Measurements from ENCODE around the gene NOXA1.

The NOXA1 gene

DNA sequence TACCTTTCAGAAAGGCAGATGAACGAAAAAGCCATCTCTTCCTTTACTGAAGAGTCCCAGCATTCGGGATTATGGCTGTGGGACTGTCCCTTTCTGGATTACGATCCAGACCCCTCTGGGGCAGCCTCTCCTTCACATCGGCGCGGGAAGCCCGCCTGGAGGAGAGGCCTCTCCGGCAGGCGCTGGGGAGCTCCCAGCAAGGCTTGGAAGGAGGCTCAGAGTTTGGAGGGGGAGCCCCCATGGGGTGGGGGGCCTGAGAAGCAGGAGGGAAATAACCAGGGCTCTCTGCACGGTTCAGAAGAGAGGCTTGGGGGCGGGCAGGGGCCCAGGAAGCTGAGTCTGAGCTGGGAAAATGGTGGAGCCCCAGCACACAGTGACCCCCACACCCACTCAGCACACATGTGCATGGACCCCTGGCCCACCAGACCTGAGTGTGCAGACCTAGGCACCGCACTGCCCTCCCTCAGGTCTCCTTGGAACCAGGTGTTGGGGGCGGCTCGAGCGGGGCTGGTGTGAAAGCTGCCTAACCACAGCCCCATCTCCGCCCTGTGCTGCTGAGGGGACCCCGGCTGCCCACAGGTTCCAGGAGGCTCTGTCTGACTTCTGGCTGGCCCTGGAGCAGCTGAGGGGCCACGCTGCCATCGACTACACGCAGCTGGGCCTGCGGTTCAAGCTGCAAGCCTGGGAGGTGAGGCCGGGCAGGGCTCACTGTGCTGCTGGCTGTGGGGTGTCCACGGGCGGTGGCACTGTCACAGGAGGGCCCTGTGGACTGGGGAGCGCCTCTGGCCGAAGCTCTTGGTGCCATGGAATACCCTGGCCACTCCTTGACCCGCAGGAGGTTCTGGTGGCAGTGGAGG, 4.5 kb downstream of the NOXA1 start:
- no peak for FAIRE-seq
- DNase-seq (ENCODE audit: insufficient read length, low spot score): no peak
- TF ChIP-seq, protein P1, sequence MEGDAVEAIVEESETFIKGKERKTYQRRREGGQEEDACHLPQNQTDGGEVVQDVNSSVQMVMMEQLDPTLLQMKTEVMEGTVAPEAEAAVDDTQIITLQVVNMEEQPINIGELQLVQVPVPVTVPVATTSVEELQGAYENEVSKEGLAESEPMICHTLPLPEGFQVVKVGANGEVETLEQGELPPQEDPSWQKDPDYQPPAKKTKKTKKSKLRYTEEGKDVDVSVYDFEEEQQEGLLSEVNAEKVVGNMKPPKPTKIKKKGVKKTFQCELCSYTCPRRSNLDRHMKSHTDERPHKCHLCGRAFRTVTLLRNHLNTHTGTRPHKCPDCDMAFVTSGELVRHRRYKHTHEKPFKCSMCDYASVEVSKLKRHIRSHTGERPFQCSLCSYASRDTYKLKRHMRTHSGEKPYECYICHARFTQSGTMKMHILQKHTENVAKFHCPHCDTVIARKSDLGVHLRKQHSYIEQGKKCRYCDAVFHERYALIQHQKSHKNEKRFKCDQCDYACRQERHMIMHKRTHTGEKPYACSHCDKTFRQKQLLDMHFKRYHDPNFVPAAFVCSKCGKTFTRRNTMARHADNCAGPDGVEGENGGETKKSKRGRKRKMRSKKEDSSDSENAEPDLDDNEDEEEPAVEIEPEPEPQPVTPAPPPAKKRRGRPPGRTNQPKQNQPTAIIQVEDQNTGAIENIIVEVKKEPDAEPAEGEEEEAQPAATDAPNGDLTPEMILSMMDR (IDR thresholded peaks at IDR 0.05; ENCODE audit: insufficient read depth, missing control alignments): no peak

DNA sequence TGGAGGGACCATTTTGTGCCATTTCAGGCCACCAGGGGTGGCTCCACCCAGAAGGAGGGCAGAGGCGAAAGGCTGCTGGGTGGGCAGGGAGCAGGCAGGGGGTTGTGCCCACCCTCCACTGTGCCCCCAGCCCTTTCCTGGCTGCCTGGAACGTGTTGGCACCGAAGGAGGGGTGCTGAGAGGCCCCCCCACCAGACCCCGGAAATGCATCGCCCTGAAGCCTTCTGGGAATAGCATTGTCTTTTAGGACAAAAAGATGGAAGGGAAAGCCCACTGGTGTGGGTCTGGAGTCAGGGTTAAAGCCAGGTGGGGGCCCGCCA, 5.1 kb downstream of the NOXA1 start:
- FAIRE-seq: no peak
- DNase-seq (ENCODE audit: insufficient read length, low spot score): no peak
- TF ChIP-seq, protein P1 (IDR thresholded peaks at IDR 0.05; ENCODE audit: insufficient read depth, missing control alignments): no peak

DNA sequence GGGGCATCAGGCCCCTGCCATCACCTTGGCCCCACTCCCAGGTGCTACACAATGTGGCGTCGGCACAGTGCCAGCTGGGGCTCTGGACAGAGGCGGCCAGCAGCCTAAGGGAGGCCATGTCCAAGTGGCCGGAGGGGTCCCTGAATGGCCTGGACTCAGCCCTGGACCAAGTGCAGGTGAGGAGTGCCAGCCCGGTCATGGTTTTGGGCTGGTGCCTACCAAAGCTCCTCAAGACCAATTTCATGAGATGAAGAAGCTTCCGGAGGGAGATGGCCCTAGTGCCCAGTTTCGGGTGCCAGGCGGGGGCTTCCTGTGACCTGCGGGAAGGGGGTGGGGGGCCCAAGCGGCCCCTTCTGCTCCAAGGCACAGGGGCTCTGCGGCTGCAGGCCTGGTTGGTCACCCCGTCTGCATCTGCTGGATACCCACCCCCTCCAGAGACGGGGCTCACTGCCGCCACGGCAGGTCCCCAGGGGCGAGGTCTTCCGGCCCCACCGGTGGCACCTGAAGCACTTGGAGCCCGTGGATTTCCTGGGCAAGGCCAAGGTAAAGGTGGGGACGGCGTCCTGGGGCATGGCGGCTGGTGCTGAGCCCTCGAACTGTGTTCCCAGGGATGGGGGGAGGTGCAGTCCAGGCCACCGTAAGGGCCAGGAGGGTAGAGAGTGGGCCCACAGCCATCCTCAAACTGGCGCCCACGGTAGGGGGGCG, 5.8 kb downstream of the NOXA1 start:
- no peak for FAIRE-seq
- TF ChIP-seq, protein P1 (IDR thresholded peaks at IDR 0.05; ENCODE audit: insufficient read depth, missing control alignments): no peak
- no peak for DNase-seq (ENCODE audit: insufficient read length, low spot score)

DNA sequence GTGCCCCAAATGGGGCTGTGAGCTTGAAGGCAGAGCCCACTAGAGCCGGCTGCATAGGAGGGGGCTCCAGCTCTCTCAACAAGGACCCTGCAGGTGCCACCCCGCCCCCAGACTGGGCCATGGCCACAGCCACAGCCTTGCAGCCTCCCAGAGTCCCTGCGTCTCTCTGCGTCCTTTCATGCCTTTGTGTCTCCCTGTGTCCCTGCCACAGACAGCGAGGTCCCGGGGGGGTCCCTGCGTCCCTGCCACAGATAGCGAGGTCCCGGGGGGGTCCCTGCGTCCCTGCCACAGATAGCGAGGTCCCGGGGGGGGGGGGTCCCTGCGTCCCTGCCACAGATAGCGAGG, 6.3 kb downstream of the NOXA1 start:
- TF ChIP-seq, protein P1 (IDR thresholded peaks at IDR 0.05; ENCODE audit: insufficient read depth, missing control alignments): no peak
- DNase-seq (ENCODE audit: insufficient read length, low spot score) (no peak), FAIRE-seq (no peak)

- FAIRE-seq (no peak), DNase-seq (ENCODE audit: insufficient read length, low spot score) (no peak)
- TF ChIP-seq, protein P1 (IDR thresholded peaks at IDR 0.05; ENCODE audit: insufficient read depth, missing control alignments): no peak
Measured at GRCh38 chr9:137429974-137430722, 7.0 kb downstream of the NOXA1 start.

GRCh38 chr9:137430723-137431415, 7.7 kb downstream of the NOXA1 start:
- FAIRE-seq (no peak), DNase-seq (ENCODE audit: insufficient read length, low spot score) (no peak)
- TF ChIP-seq, protein P1 (IDR thresholded peaks at IDR 0.05; ENCODE audit: insufficient read depth, missing control alignments): no peak

Measured in D721Med (cell line).